ENCODE results near the gene ROR2.
A peak's percentile ranks its signal among the peaks of the same experiment; 100 is the strongest.
"Not testable (repeated sequence)": the region's sequence is repeated elsewhere in the genome, so short reads cannot be mapped to it uniquely, and the experiment has no call there.

ROR2 gene

DNA sequence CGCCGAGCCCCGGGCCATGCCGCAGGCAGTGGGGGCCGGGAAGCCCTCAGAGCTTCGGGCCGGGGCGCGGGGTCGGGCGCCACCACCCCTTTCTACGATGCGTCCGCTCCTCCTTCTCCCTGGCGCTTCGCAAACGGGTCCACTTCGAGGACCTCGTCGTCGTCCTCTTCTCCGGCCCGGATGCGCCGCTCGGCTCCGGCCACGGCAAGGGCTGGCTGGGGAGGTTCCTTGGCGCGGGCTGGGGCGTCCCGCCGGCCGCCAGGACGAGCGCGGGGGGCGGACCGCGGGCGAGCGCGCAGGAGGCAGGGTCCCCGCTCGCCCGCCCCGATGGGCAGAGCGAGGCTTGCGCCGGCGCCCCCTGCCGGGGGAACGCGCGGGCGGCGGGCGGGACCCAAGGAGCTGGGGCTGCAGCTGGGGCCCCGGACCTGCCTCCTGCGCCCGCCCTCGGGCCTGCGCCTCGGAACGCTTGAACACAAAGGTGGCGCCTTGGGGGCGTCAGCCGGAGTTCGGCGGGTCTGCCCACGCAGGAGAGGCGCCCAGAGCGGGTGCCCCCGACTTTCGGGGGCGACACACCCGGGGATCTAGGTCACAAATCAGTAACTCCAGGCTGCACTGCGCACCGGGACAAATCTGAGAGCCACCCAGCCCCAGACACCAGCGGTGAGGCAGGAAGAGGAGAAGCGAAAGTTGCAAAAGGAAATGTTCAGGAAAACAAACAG lies at the start of gene ROR2:
ROR2 (minus strand) TSS at position 283 of the 719 bp plus-strand sequence.
- peak; percentile 79 for DNase-seq

DNA sequence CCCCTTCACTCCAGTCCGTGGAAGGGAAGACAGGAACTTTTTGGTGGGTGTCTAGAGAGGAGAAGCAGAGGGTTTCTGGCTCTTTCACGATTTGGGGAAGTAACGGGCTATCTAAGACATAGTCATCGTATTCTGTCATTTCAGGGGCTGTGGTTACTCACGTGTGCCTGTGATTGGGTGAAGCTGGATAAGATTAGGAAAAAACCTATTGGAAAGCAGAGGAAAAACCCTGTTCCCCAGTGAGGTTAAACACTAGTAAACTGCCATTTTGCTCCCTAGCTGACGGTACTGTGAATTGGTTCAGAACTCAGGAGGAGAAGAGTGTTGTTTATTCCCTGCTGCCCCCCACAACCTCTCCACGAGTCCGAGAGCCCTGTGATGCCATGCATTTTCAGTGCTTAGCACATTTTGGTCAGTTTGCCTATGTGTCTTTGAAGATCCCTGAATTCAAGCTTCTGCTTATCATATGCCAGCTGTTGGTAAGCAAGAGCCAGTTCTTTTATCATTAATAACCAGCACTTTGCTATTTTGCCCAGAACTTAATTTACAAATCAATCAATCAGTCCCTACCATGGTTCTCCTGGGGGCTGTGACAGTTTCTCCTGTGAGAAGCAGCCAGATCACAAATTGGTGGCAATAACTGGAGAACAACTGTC lies 45.1 kb upstream of the ROR2 start:
- DNase-seq: no peak

DNA sequence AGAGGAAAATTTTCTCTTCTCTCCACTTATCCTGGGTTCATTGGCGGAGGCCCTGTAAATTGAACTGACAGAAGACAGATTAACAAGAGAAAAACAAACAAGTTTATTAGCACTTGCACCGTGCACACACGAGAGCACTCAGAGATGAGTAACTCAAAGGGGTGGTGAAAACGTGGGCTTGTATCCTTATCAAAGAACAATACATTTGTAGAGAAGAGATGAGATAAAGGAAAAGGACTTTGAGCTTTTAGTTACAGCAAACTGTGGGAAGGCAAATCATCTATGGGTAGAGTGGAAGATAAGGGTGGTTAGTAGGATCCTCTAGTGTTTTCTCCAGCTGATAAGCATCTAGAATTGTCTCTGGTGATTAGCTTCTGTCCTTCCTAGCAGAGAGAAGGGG lies 44.4 kb upstream of the ROR2 start:
- DNase-seq: no peak

- DNase-seq: peak; percentile 94
These were observed 42.5 kb upstream of the ROR2 start for GRCh38 chr9:91992461-91993041.

- DNase-seq: peak; percentile 55
These were observed 41.8 kb upstream of the ROR2 start for GRCh38 chr9:91991721-91992341.

GRCh38 chr9:91986248-91986647 lies 36.2 kb upstream of the ROR2 start:
- DNase-seq: no peak

- DNase-seq: no peak
These were observed 35.7 kb upstream of the ROR2 start for GRCh38 chr9:91985692-91986091.

DNA sequence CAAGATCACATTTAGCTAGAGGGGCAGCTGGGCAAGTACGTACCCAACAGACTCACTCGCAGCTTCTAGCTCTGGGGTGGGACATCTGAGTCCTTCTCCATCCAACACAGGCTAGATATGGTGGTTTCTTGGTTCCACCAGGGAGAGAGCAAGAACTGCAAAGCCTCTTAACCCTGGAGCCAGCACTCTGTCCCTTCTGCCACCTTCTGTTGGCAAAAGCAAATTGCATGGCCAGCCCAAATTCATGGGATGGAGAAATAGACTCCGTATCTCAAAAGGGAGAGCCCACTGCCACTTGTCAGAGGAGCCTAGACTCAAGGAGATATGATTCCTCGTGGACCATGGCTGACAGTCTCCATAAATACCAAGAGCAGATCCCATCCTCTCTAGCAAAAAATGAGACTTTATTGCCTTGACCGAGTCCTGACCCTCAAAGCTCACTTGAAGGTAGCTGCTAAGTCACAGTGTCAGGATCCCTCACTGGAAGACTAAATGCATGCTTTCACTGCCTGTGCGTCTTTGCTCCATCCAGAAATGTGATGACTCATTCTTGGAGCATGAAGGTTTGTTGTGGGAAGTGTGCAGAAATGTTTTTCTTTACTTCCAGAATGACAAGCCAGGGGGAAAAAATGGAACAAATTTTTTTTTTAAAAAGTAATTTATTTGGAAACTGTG lies 28.8 kb upstream of the ROR2 start:
- DNase-seq: peak; percentile 95

- DNase-seq: not testable (repeated sequence)
These were observed 25.2 kb upstream of the ROR2 start for GRCh38 chr9:91975254-91975653.

DNA sequence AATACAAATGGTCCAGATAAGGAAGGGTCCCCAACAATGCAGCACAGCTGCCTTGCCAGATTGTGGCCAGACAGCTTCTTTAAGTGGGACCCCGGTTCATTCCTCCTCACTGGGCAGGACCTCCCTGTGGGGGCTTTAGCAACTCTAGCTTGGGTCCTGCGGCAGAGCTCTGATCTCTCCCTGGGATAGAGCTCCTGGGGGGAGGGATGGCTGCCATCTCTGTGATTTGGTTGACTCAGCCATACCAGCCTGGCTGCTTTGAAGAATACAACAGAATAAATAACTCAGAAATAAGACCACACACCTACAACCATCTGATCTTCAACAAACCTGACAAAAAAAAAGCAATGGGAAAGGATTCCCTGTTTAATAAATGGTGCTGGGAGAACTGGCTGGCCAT lies 22.7 kb upstream of the ROR2 start:
- no peak for DNase-seq

- no peak for DNase-seq
These were observed 22.1 kb upstream of the ROR2 start for GRCh38 chr9:91972076-91972626.

- DNase-seq: no peak
These were observed 17.2 kb upstream of the ROR2 start for GRCh38 chr9:91967259-91967658.

GRCh38 chr9:91966503-91966902 lies 16.5 kb upstream of the ROR2 start:
- peak; percentile 38 for DNase-seq

- DNase-seq: no peak
These were observed 13.7 kb upstream of the ROR2 start for GRCh38 chr9:91963711-91964240.

GRCh38 chr9:91960367-91960766 lies 10.3 kb upstream of the ROR2 start:
- DNase-seq: no peak

GRCh38 chr9:91958174-91958573 lies 8.1 kb upstream of the ROR2 start:
- DNase-seq: no peak

DNA sequence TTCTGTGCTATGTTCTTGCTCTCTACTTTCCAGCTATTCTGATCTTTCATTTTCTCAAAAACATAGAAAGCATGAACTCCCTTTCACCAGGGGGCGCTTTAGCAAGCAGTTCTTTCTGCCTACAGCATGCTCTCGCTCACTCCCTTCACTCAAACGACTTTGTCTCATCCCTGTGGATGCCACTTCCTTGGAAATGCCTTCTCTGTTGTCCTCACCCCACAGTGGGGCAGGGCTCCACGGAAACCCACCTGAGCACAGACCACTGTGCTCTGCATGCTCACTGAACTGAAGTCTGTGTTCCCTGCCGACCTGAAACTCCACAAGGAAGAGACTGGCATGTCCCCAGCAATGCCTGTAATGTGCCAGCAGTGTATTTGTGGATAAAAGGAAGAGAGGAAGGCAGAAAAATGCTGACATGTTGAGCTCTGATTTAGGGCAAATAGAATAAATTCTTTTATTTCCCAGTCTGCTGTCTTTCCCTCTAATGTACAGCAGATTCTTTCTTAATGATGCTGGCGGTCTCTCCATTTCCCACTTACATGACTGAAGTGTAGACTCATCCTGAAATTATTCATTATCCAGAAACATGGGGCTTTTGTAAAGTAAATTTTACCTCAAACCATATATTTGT lies 4.9 kb upstream of the ROR2 start:
- peak; percentile 93 for DNase-seq

DNA sequence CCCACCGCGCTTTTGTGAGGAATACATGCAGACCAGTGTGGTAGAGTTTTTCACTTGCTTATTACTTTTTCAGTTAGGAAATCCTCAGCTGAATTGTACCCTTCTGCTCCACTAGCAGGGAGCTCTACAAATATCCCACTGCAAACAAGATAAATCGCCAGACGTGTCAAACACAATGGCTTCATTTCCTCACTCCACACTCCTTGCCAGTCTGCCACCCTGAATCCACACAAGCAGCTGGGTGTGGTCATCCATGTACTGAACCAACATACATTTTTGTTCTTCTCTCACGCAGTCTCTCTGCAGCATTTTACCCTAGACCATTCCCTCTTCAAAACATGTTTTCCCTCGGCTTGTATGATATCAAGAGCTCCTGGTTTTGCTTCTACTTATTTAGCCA lies 3.7 kb upstream of the ROR2 start:
- no peak for DNase-seq

DNA sequence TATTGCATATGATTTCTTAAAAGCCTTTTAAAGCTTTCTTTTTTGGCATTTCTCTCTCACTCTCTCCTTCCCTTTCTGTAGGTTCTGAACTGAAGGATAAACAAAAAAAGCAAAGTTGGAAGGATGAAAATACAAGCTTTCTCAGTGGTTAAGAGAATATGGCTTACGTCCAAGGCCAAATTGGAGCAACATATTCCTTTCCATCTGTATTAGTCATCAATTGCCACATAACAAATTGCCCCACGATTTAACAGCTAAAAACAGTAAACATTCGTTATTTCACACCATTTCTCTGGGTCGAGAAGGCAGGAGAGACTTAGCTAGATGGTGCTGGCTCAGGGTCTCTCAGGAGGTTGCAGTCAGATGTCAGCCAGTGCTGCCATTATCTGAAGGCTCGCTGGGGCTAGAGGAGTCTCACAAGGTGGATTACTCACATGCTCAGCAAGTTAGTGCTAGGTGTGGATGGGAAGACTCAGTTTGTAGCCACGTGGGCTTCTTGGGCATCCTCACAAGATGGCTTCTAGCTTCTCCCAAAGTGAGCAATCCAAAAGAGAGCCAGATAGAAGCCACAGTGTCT lies 2.0 kb upstream of the ROR2 start:
- DNase-seq: peak; percentile 55

DNA sequence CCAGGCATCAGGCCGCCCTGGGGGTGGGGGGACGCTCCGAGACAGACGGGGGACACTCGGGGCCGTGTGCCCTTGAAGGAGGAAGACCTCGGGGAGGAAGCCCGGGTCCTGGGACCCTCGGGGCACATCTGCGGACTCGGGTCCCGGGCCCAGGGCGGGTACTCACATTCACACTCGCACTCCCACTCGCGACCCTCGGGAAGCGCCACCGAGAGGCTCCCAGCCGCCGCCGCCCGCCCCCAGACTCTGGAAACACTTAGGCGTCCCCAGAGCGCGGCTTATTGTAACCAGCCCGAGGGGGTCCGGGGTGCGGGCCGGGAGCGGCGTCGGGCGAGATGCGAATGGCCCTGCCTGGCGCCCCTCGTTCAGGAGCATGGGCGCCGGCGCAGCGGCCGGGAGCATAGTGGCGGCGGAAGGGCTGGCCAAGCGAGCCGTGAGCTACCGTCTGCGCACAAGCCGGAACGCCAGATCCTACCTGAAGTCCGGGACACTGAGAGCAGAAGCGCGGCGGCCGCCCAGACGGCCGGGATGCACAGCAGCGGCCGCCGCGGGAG lies 559 bp downstream of the ROR2 start:
- no peak for DNase-seq

DNA sequence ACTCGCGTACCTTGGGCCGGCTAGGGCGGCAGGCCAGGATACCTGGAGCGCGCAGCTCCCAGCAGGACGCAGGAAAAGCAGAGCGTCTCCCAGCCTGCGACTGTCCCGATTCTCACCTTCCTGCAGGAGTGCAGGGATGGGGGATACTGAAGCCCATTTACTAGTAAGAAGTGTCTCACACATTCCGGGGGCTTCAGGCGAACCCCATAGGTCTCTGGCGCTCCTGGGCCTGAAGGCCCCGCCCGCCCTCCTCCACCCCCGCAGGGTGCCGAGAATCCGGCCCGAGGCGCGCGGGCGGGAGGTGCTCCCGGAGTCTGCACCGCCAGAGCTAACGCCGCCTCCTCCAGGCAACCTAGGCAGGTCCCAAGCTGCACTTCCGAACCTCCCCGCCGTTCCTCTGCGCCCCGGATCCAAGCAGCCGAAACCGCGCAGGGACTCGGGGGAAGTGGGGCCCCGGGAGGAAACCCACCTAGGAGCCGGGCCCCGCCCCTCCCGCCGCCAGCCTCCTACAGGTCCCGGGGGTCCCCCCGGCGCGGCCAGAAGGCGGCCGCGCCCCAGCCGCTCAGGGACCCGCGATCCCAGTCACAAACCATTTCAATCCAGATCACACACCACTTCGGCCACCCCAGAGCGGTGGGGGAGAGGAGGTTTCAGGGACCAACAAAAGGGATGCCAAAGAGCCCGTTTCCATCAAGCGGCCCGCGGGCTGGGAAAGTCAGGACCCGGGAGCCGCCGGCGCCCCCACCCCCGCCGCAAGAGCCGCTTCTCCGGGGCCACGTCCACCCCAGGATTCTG lies 1.2 kb downstream of the ROR2 start:
- DNase-seq: peak; percentile 59

Measured in fibroblast of skin of right quadriceps (primary cell).